Loucy (cell line): Measurements from ENCODE around the gene PLCL1.

Source experiments
- H2AFZ ChIP-seq: fragments of 200-600 bp; sonication (generic); 2 replicates; pipeline ENCODE4 v1.6.0; 2016; ENCODE audit warnings: antibody characterized with exemption, mild to moderate bottlenecking, low read length, moderate library complexity
- H3F3A ChIP-seq: fragments of 200-600 bp; 2 replicates; pipeline ENCODE4 v1.6.0; 2016; ENCODE audit warnings: antibody characterized with exemption, low read depth, mild to moderate bottlenecking
- H3K27me3 ChIP-seq: fragments of 200-600 bp; sonication (generic); 2 replicates; pipeline ENCODE4 v1.6.1; 2014; ENCODE audit warnings: low read length, mild to moderate bottlenecking; ENCODE audit not compliant: insufficient read depth, poor library complexity, severe bottlenecking
- H3K36me3 ChIP-seq: fragments of 200-600 bp; sonication (generic); 2 replicates; pipeline ENCODE4 v1.6.1; 2016; ENCODE audit warnings: low read length; ENCODE audit not compliant: insufficient read depth
- H3K4me1 ChIP-seq: fragments of 200-600 bp; sonication (generic); 2 replicates; pipeline ENCODE4 v1.5.1; 2014; ENCODE audit warnings: low read length, mild to moderate bottlenecking; ENCODE audit not compliant: insufficient read depth, poor library complexity, severe bottlenecking
- H3K4me2 ChIP-seq: fragments of 200-600 bp; sonication (generic); 2 replicates; pipeline ENCODE4 v1.6.0; 2014; ENCODE audit warnings: antibody characterized with exemption, low read length, low read depth, mild to moderate bottlenecking; ENCODE audit not compliant: poor library complexity, severe bottlenecking
- H3K4me3 ChIP-seq: fragments of 200-600 bp; sonication (generic); 2 replicates; pipeline ENCODE4 v1.5.1; 2014; ENCODE audit warnings: low read length, mild to moderate bottlenecking, mixed read lengths; ENCODE audit not compliant: poor library complexity, severe bottlenecking
- H3K79me2 ChIP-seq: fragments of 200-600 bp; sonication (generic); 2 replicates; pipeline ENCODE4 v1.6.1; 2014; ENCODE audit warnings: low read length; ENCODE audit not compliant: insufficient read depth
- H3K9ac ChIP-seq: fragments of 200-600 bp; sonication (generic); 2 replicates; pipeline ENCODE4 v1.6.0; 2014; ENCODE audit warnings: mild to moderate bottlenecking, low read depth, low read length, moderate library complexity; ENCODE audit not compliant: poor library complexity, severe bottlenecking
- H3K9me2 ChIP-seq: fragments of 200-600 bp; sonication (generic); replicated peaks from 2 replicates; pipeline ENCODE4 v1.6.1; 2016; ENCODE audit warnings: low read depth, low read length, mixed read lengths
- H3K9me3 ChIP-seq: fragments of 200-600 bp; sonication (generic); 2 replicates; pipeline ENCODE4 v1.6.1; 2014; ENCODE audit warnings: mild to moderate bottlenecking, antibody characterized with exemption, low read length, low read depth; ENCODE audit not compliant: insufficient read depth
- H4K20me1 ChIP-seq: fragments of 200-600 bp; sonication (generic); 2 replicates; pipeline ENCODE4 v1.6.0; 2014; ENCODE audit warnings: antibody characterized with exemption, low read length, mild to moderate bottlenecking; ENCODE audit not compliant: insufficient read depth, poor library complexity, severe bottlenecking
- CTCF ChIP-seq: fragments of 200-600 bp; sonication (generic); conservative IDR thresholded peaks from 2 replicates; pipeline ENCODE4 v1.5.1; 2014; ENCODE audit warnings: mild to moderate bottlenecking, antibody characterized with exemption, low read length
- EZH2phosphoT487 ChIP-seq: fragments of 200-600 bp; IDR thresholded peaks from 2 replicates; pipeline ENCODE4 v1.6.1; 2018; ENCODE audit warnings: antibody characterized with exemption, mild to moderate bottlenecking, moderate library complexity, borderline replicate concordance

Gene PLCL1

GRCh38 chr2:197972061-197972460 lies 167.7 kb downstream of the PLCL1 start:
- no peak overlapping the region for H3K4me3 ChIP-seq
- H2AFZ ChIP-seq = no peak overlapping the region
- H3K4me1 ChIP-seq = no peaks in the 10 kb centered on the region
- H3K36me3 ChIP-seq = no peaks in the 10 kb centered on the region
- no peak overlapping the region for H3K4me2 ChIP-seq
- H3F3A ChIP-seq = no peaks in the 10 kb centered on the region
- no peaks in the 10 kb centered on the region for H3K79me2 ChIP-seq
- no peak overlapping the region for H3K9ac ChIP-seq
- H4K20me1 ChIP-seq = no peaks in the 10 kb centered on the region
- no peaks in the 10 kb centered on the region for H3K27me3 ChIP-seq
- TF ChIP-seq EZH2phosphoT487 (no peak), CTCF (no peak)
- H3K9me3 ChIP-seq = no peaks in the 10 kb centered on the region
- H3K9me2 ChIP-seq = no peaks in the 10 kb centered on the region

GRCh38 chr2:197972587-197972986 lies 168.2 kb downstream of the PLCL1 start:
- Histone ChIP-seq H3K9ac (no peak overlapping the region), H3K27me3 (no peaks in the 10 kb centered on the region), H3F3A (no peaks in the 10 kb centered on the region), H2AFZ (no peak overlapping the region), H4K20me1 (no peaks in the 10 kb centered on the region), H3K36me3 (no peaks in the 10 kb centered on the region), H3K4me1 (no peaks in the 10 kb centered on the region), H3K79me2 (no peaks in the 10 kb centered on the region), H3K9me2 (no peaks in the 10 kb centered on the region), H3K4me2 (no peak overlapping the region), H3K9me3 (no peaks in the 10 kb centered on the region), H3K4me3 (no peak overlapping the region)
- TF ChIP-seq EZH2phosphoT487 = no peak
- no peak for TF ChIP-seq CTCF

GRCh38 chr2:197973772-197974171 lies 169.4 kb downstream of the PLCL1 start:
- Histone ChIP-seq H2AFZ (no peak overlapping the region), H3K4me1 (no peaks in the 10 kb centered on the region), H3K4me3 (no peak overlapping the region), H3K9me2 (no peaks in the 10 kb centered on the region), H3K9ac (no peak overlapping the region), H4K20me1 (no peaks in the 10 kb centered on the region), H3K79me2 (no peaks in the 10 kb centered on the region), H3K4me2 (no peak overlapping the region), H3K27me3 (no peaks in the 10 kb centered on the region), H3K36me3 (no peaks in the 10 kb centered on the region), H3F3A (no peaks in the 10 kb centered on the region), H3K9me3 (no peaks in the 10 kb centered on the region)
- TF ChIP-seq CTCF = no peak
- no peak for TF ChIP-seq EZH2phosphoT487
